GM12878 (cell line): ENCODE results near the gene MVP. TPM values are rescaled to one million over a fixed set of nuclear protein-coding genes. Genes with fewer than 3 reads are reported as not detected.

Experiments used
- BCLAF1 ChIP-seq: fragments of 450-650 bp; IDR thresholded peaks from 2 replicates; pipeline ENCODE4 v1.6.1; 2017; ENCODE audit warnings: antibody characterized with exemption, mild to moderate bottlenecking, moderate library complexity
- BMI1 ChIP-seq: fragments of 450-650 bp; IDR thresholded peaks from 2 replicates; pipeline ENCODE4 v1.6.1; 2016; ENCODE audit warnings: mild to moderate bottlenecking, moderate library complexity, borderline replicate concordance
- BRCA1 ChIP-seq: IDR thresholded peaks from 2 replicates; pipeline ENCODE4 v1.6.1; 2011; ENCODE audit warnings: low read depth, low read length, improper control_type of control experiment
- E2F4 ChIP-seq: IDR thresholded peaks from 2 replicates; pipeline ENCODE4 v1.6.1; 2012; ENCODE audit warnings: low read depth, low read length, improper control_type of control experiment
- ETV6 ChIP-seq, 2 experiments: fragments of 450-650 bp in 1 of 2; IDR thresholded peaks in 1 of 2; conservative IDR thresholded peaks in 1 of 2; 2 replicates each; pipeline ENCODE4 v1.6.1; 2014; ENCODE audit warnings: antibody characterized with exemption in 1 of 2, borderline replicate concordance in 1 of 2, low read depth in 1 of 2, mild to moderate bottlenecking in 1 of 2, moderate library complexity in 1 of 2
- HCFC1 ChIP-seq: fragments of 150-350 bp; IDR thresholded peaks from 2 replicates; pipeline ENCODE4 v1.6.1; 2014; ENCODE audit warnings: low read length
- IKZF2 ChIP-seq, 2 experiments: fragments of 450-650 bp; IDR thresholded peaks; 2 replicates each; pipeline ENCODE4 v1.6.1; 2017; ENCODE audit warnings: mild to moderate bottlenecking in 2 of 2, moderate library complexity in 2 of 2
- MEF2A ChIP-seq: IDR thresholded peaks from 2 replicates; pipeline ENCODE4 v1.6.1; 2011; ENCODE audit warnings: low read depth, mild to moderate bottlenecking, low read length, moderate library complexity; ENCODE audit not compliant: insufficient read depth
- NFYB ChIP-seq: IDR thresholded peaks from 2 replicates; pipeline ENCODE4 v1.6.1; 2011; ENCODE audit warnings: low read depth, mild to moderate bottlenecking, low read length, improper control_type of control experiment, moderate library complexity; ENCODE audit not compliant: insufficient read depth
- PAX8 ChIP-seq: fragments of 450-650 bp; IDR thresholded peaks from 2 replicates; pipeline ENCODE4 v1.6.1; 2017; ENCODE audit warnings: mild to moderate bottlenecking, moderate library complexity
- POLR2A ChIP-seq: IDR thresholded peaks from 2 replicates; pipeline ENCODE4 v1.6.1; 2011; ENCODE audit warnings: low read depth, mild to moderate bottlenecking, low read length
- POU2F2 ChIP-seq: IDR thresholded peaks from 3 replicates; pipeline ENCODE4 v1.6.1; 2011; ENCODE audit warnings: low read depth, mild to moderate bottlenecking, low read length, borderline replicate concordance
- RAD51 ChIP-seq: fragments of 450-650 bp; IDR thresholded peaks from 2 replicates; pipeline ENCODE4 v1.6.1; 2016; ENCODE audit warnings: moderate library complexity, mild to moderate bottlenecking, inconsistent platforms
- RBBP5 ChIP-seq: fragments of 200-600 bp; sonication (generic); conservative IDR thresholded peaks from 2 replicates; pipeline ENCODE4 v1.6.1; 2016
- RELA ChIP-seq: fragments of 450-650 bp; IDR thresholded peaks from 2 replicates; pipeline ENCODE4 v1.8.0; 2014; ENCODE audit warnings: borderline replicate concordance; ENCODE audit not compliant: partially characterized antibody
- RUNX3 ChIP-seq: IDR thresholded peaks from 2 replicates; pipeline ENCODE4 v1.6.1; 2012; ENCODE audit warnings: low read length, inconsistent platforms
- SMAD1 ChIP-seq: fragments of 450-650 bp; IDR thresholded peaks from 2 replicates; pipeline ENCODE4 v1.6.1; 2018; ENCODE audit warnings: mild to moderate bottlenecking, low read depth; ENCODE audit not compliant: partially characterized antibody
- SREBF2 ChIP-seq: IDR thresholded peaks from 2 replicates; pipeline ENCODE4 v1.6.1; 2012; ENCODE audit warnings: mild to moderate bottlenecking, low read length
- YY1 ChIP-seq: IDR thresholded peaks from 2 replicates; pipeline ENCODE4 v1.6.1; 2011; ENCODE audit warnings: low read depth, mild to moderate bottlenecking, low read length
- ZNF384 ChIP-seq: IDR thresholded peaks from 2 replicates; pipeline ENCODE4 v1.6.1; 2012; ENCODE audit warnings: low read depth, mild to moderate bottlenecking, low read length, improper control_type of control experiment, borderline replicate concordance
- ZNF592 ChIP-seq: fragments of 450-650 bp; IDR thresholded peaks from 2 replicates; pipeline ENCODE4 v1.6.1; 2017; ENCODE audit warnings: mild to moderate bottlenecking, moderate library complexity
- ZNF622 ChIP-seq: fragments of 450-650 bp; IDR thresholded peaks from 2 replicates; pipeline ENCODE4 v1.6.1; 2017; ENCODE audit warnings: mild to moderate bottlenecking, inconsistent platforms
- ZSCAN29 ChIP-seq: fragments of 450-650 bp; IDR thresholded peaks from 2 replicates; pipeline ENCODE4 v1.6.1; 2017; ENCODE audit warnings: mild to moderate bottlenecking, moderate library complexity
- polyA plus RNA-seq, 11 experiments: library from polyadenylated mRNA; depleted of rRNA in 4 of 11; unstranded in 6 of 11; stranded (reverse) in 5 of 11; fragments of >200 nt; fragmentation: Nextera tagmentation in 4 of 11; fragmentation: Illumina TruSeq in 1 of 11; extraction: Ambion mirVana in 4 of 11; extraction: Trizol in 1 of 11; gene quantifications; 1 replicate in 1 of 11; 2 replicates in 10 of 11; pipeline versions ENCODE4 v1.2.1 to v1.2.3, GENCODE V29; 2011 to 2016; ENCODE audit warnings: inconsistent platforms in 2 of 11, missing spikeins in 2 of 11, low read depth in 1 of 11
- total RNA-seq, 4 experiments: library from RNA; depleted of rRNA in 3 of 4; stranded (reverse); fragments of >200 nt in 3 of 4; fragmentation: Illumina TruSeq in 1 of 4; extraction: Trizol in 1 of 4; gene quantifications; 2 replicates each; pipeline versions ENCODE4 v1.2.1 to v1.2.3, GENCODE V29; 2013 to 2021

MVP gene
- total and polyA plus RNA-seq, 10 of the 15 experiments (the other 5 are each of a cell fraction or from before 2014, with no cell fraction given): 0.98 to 74.2 (median 54.7) TPM

- TF ChIP-seq BCLAF1 (no peak), POLR2A (peak; percentile 97), RELA (no peak), ZSCAN29 (no peak), RAD51 (no peak), ZNF592 (no peak), POU2F2 (peak; percentile 26; the same call in 2 of the 3 replicates), YY1 (peak; percentile 98), ZNF384 (peak; percentile 41; the same call in 1 of the 2 replicates), RBBP5 (no peak), ETV6 (conservative IDR thresholded peaks at IDR 0.05 in 1 of 2, IDR thresholded peaks at IDR 0.05 in 1 of 2; ENCODE audit: borderline replicate concordance in 1 of 2, low read depth in 1 of 2) (no peak), E2F4 (peak; percentile 95), PAX8 (no peak), MEF2A (0 out of 2 replicates have a peak, but pooled peaks have one; percentile 42), SMAD1 (no peak), HCFC1 (peak; percentile 76), NFYB (peak; percentile 94), IKZF2 (IDR thresholded peaks at IDR 0.05) (peak in 1 of 2 experiments; percentile 13; a peak in 2 of 4 replicates), ZNF622 (no peak), BMI1 (no peak), SREBF2 (no peak), BRCA1 (no peak), RUNX3 (0 out of 2 replicates have a peak, but pooled peaks have one; percentile 6)
Measured at GRCh38 chr16:29790183-29790948, 29.9 kb upstream of the MVP start, which contains the start of gene KIF22 (continued).
